HG03097 (cell line): ENCODE data around the gene BNIPL.

Experiments used
- ATAC-seq: cut with Tn5 transposase; IDR thresholded peaks from one replicate; pipeline ENCODE4 v1.9.1; 2021; ENCODE audit not compliant: unreplicated experiment, low FRiP score

BNIPL gene

DNA sequence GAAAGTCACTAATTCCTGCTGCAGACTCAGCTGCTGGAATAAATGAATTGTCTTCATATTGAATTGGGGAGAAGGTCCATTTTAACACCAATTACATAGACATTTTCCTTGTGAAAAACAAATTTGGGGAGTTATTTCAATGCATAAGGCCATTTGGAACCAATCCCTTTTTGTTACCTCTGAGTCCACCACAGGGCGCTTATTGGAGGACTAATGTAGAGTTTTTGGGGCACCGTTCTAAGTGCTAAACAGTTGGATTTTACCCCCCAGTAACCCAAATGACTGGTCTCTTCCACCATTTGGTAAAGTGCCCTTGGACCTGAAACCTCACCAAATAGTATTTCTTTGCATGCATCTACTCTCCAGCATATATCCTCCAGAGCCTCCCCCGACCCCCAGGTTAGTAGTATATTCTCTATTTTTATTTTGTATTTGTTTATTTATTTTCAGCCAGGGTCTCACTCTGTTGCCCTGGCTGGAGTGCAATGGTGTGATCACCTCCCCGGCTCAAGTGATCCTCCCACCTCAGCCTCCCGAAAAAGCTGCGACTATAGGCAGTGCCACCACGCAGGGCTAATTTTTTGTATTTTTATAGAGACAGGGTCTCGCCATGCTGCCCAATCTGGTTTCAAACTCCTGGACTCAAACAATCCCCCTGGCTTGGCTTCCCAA is 26.6 kb upstream of the BNIPL start:
- ATAC-seq: no peak

DNA sequence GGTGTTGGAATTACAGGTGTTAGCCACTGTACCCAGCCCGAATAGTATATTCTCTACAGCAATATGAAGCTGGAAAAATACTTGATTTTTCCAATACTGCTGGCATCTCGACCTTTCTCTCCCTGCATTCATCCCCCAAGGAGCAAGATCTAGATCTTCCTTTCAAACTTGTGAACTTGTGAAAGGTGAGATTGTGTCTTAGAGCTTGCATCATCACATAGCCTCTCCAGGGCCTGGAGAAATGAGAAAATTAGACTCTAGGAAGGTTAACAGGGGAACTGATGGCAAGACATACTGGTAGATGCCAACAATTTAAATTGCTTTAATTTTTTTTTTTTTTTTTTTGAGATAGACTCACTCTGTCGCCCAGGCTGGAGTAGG is 26.1 kb upstream of the BNIPL start:
- no peak for ATAC-seq

DNA sequence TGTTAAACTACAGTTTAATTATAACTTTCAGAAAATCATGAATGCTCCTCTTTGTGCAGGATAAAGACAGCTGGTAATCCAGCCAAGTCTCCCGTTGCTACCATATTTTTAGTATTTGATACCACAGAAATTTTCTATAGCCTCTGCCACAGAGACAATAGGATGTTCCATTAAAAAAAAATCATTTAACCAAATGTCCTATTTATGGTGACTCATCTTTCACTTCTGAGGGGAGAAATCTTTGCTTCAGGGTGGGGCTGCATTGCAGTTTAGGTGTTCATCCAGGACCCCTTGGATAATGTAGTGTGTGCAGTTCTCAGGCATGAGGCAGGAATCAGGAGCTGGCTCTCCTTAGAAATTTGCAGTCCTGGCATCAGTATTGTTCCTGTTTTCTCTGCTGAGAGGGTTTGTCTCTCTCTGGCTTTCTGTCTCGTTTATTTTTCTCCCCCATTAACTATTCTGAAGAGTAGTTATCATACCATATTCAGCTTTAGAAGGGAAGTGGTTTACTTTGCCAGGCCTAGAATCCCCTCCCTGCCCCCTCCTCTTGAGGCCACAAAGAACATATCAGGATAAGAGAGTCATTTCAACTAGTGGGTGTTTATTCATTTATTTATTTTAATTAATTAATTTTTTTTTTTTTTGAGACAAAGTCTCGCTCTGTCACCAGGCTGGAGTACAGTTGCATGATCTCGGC is 25.1 kb upstream of the BNIPL start:
- ATAC-seq: no peak

DNA sequence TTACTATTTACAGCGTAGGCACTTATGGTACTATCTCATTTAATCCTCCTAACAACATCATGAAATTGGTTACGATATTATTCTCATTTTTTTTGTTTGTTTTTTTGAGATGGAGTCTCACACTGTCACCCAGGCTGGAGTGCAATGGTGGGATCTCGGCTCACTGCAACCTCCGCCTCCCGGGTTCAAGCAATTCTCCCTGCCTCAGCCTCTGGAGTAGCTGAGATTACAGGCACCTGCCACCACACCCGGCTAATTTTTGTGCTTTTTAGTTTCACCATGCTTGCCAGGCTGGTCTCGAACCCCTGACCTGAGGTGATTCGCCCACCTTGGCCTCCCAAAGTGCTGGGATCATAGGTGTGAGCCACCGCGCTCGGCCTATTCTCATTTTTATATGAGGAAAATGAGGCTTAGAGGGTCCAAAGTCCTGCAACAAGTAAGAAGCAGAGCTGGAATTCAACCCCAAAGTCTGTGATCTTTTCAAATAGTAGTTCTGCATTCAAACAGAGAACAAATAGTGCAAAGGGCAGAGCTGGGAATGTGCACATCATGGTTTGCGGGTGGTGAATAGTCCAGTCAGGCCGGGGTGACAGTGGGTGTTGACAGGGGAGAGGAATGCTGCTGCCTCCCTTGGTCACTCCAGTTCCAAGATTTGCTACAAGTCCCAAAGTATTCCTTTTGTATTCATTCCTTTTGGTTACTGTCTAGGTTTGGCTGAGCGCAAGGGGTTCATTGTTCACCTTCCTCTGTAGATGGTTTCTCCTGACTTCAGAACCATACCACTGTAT is 23.5 kb upstream of the BNIPL start:
- ATAC-seq: no peak

DNA sequence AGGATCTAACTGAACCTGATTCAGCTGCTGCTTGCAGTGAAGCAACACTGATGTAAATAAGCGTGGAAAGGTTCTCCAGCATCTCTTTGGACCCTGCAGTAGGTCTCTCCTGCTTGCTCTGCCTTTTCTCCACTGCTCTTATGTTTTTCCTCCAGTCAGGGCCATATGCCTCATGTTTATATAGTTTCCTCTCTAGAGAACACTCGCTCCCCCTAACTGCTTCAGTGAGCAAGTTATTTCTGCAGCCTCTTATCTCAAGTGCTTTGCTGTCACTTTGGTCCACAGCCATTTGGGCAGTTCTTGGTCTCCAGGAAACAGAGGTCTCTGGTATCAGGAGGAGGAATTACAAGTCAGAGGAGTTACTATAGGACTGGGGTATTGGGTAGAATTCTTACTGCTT is 22.9 kb upstream of the BNIPL start:
- no peak for ATAC-seq

DNA sequence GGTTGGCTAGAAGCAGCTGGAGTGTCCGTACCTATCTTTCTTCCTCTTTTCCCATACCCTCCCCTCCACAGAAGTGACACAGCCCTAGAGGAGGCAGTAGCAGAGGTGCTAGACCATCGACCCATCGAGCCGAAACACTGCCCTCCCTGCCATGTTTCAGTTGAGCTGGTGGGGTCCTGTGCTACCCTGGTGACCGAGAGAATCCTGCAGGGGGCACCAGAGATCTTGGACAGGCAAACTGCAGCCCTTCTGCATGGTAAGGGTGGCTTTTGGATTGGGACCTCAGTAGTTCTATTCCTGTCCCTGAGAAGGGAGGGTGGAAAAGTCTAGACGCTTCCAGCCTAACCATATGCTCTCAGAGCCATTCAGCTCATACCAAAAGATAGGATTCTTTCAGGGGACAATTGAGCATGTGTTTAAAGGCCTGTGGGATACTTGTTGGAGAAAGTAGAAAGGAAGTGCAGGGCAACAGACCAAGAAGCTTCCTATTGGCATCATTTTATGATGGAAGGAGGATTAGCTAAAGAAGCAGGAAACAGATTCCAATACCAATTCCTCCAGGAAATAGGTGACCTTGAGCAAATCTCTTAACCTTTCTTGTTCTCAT is 11.7 kb upstream of the BNIPL start:
- no peak for ATAC-seq

DNA sequence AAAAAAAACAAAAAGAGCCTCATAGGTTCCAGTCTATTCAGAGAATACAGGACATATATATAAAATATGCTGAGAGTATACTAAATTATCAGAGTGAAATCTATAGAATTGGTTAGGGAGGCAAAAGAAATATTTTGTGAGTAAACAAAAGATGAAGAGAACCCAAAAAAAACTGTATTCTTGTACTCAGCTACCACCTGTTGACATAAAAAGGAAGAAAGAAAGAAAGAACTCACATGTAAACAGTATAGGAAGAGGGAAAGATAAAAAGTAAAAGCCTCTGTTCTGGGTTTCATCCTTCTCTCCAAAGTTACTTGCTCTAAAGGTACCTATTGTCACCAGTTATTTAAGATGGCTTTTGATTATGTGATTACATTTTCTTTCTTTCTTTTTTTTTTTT is 9.9 kb upstream of the BNIPL start:
- no peak for ATAC-seq

DNA sequence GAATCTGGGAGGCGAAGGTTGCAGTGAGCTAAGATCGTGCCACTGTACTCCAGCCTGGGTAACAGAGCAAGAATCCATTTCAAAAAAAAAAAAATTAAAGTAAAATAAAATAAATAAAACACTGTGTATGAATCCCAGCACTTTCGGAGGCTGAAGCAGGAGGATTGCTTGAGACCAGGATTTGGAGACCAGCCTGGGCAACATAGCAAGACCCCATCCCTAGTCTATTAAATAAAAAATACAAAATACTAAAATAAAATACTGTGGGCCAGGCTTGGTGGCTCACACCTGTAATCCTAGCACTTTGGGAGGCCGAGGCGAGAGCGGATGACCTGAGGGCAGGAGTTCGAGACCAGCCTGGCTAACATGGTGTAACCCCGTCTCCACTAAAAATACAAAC is 4.2 kb upstream of the BNIPL start:
- no peak for ATAC-seq

DNA sequence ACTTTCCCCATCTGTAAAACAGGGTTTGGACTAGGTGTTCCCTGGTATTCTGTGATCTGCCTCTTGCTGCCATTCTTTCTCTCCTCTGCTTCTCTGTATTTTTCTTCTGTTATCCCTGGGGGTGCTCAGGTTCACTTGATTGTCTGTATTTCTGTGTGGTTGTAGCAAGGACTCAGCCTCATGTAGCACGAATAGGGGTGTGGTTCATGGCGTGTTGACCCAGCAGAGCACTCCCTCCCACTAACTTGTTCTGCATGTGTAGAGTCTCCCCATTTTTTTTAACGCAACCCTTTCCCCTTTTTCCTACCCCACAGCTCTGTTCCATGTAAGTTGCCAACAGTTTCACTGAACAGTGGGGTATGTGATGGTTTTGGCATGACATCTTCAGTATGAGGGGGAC is 1.2 kb upstream of the BNIPL start:
- no peak for ATAC-seq

DNA sequence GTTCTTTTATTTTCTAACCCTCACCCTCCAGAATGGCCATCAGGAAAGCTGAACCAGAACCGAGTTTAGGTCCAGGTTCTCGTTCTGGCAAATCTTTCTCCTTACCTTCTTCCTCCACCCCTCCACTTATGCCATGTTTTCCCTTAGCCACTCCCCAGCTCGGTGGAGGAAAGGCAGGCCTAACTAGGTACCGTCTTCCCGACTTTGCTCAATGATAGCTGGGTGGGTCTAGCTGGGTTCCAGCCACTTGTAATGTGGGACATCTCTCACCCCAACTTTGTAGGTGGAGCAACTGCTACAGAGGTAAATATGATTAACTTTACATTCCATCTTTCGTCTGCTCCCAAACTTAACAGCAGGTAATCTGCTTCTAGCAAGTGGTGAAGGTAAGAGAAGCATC is 646 bp downstream of the BNIPL start:
- ATAC-seq: no peak

DNA sequence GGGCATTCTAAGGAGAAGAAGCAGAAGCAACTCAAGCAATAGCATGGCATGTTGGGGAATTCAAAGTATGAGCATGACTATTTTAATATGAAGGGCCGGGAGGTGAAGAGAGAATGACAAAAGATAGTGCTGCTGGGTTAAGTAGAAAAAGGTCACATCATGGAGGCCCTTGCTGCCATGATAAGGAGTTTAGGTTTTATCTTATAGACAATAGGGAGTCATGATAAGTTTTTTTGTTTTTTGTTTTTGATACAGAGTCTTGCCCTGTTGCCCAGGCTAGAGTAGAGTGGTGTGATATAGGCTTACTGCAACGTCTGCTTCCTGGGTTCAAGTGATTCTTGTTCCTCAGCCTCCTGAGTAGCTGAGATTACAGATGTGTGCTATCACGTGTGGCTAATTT is 3.1 kb downstream of the BNIPL start:
- no peak for ATAC-seq

DNA sequence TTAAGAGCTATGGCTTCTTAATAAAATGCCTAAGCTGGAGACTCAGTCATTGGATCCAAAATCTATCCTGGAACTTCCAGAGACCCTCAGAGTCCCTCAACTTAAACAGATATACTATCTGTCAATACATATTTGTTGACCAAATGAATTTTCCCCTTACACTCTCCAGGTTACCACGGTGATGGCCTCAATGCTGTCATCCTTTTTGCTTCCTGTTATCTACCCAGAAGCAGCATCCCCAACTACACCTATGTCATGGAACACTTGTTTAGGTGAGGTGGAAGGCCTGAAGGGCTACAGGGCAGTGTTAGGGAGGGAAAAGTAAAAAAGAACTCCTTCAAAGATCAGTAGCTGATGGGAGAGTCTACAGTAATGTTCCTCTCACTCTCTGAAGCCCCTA is 6.8 kb downstream of the BNIPL start:
- no peak for ATAC-seq

DNA sequence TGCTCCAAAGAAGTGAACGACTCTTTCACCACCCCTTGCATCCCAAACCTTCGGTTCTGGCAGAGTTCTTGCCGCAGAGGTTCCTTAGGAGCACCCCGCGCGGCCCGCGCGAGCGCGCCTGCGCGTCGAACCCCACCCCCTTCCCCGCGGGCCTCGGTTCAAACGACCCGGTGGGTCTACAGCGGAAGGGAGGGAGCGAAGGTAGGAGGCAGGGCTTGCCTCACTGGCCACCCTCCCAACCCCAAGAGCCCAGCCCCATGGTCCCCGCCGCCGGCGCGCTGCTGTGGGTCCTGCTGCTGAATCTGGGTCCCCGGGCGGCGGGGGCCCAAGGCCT is 11.2 kb downstream of the BNIPL start, which contains the start of gene C1orf56:
Gene C1orf56, plus strand, starts transcription at position 161 of the 334 bp plus-strand sequence. Its CDS starts 97 bp downstream, at position 258.
- no peak for ATAC-seq

DNA sequence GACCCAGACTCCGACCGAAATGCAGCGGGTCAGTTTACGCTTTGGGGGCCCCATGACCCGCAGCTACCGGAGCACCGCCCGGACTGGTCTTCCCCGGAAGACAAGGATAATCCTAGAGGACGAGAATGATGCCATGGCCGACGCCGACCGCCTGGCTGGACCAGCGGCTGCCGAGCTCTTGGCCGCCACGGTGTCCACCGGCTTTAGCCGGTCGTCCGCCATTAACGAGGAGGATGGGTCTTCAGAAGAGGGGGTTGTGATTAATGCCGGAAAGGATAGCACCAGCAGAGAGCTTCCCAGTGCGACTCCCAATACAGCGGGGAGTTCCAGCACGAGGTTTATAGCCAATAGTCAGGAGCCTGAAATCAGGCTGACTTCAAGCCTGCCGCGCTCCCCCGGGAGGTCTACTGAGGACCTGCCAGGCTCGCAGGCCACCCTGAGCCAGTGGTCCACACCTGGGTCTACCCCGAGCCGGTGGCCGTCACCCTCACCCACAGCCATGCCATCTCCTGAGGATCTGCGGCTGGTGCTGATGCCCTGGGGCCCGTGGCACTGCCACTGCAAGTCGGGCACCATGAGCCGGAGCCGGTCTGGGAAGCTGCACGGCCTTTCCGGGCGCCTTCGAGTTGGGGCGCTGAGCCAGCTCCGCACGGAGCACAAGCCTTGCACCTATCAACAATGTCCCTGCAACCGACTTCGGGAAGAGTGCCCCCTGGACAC is 11.7 kb downstream of the BNIPL start:
- ATAC-seq: no peak

DNA sequence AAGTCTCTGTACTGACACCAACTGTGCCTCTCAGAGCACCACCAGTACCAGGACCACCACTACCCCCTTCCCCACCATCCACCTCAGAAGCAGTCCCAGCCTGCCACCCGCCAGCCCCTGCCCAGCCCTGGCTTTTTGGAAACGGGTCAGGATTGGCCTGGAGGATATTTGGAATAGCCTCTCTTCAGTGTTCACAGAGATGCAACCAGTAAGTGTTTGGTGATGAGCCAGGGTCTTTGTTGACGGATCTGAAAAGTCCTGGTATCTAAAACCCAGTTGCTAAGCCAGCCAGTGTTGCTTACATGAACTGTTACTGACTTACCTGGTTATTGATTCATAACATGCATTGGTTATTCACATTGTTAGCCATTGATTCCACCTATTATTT is 12.3 kb downstream of the BNIPL start:
- no peak for ATAC-seq

DNA sequence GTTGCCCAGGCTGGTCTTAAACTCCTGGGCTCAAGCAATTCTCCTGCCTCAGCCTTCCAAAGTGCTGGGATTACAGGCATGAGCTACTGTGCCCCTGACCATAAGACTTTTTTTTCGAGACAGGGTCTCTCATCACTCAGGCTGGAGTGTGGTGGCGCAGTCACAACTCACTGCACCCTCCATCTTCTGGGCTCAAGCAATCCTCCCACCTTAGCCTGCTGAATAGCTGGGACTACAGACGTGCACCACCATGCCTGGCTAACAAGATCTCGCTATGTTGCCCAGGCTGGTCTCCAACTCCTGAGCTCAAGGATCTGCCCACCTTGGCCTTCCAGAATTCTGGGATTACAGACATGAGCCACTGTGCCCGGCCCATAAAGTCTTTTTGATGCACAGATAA is 13.1 kb downstream of the BNIPL start:
- ATAC-seq: no peak

DNA sequence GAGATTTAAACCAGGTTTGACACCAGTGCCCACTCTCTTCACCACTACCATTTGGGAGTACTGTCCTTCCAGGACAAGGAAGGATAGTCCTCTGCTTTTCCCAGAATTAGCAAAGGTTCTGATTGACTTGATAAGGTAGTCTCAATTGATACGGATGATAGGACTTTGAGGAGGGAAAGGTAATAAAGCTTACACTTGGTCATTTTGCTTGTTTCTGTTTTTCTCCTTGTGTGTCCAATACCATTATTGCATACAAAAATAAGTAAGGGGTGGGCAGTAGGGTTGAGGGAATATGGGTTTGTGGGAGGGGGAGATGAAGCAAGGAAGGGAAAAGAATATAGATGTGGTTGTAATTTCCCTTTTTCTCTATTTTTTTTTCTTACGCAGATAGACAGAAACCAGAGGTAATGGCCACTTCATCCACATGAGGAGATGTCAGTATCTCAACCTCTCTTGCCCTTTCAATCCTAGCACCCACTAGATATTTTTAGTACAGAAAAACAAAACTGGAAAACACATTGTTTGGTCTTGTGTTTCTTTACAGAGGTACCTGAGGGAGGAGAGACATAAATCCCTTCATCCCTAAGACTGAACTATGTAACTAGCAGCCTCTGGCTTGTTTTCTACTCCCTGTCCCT is 13.8 kb downstream of the BNIPL start:
- ATAC-seq: no peak

DNA sequence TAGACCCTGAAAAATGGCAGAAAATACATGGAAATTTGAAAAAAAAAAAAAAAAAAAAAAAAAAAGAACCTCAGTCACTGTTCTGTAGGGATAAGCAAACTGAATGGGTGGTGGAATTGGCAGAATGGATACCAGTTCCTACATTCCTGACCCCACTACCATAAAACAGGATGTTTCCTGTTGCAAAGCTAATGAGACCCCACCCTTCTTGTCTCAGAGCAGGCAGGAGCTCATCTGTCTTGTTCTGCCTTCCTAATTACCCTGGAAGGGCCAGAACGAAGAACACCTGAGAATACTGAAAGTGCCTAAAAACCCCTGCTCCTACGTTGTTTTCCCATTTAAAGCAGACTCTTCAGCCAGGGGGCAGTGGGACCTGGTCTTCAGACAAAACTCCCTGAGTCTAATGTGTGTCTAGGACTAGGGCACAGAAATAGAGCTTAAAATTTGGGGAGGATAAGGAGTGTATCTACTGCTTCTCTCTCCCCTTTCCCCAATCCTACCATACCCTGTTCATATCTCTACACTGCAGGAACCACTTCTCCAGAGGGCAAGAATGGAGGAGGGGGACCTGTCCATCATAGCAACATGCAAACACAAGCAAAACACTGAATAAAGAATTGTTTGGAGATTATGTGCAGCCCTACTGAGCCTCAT is 15.1 kb downstream of the BNIPL start:
- ATAC-seq: no peak

DNA sequence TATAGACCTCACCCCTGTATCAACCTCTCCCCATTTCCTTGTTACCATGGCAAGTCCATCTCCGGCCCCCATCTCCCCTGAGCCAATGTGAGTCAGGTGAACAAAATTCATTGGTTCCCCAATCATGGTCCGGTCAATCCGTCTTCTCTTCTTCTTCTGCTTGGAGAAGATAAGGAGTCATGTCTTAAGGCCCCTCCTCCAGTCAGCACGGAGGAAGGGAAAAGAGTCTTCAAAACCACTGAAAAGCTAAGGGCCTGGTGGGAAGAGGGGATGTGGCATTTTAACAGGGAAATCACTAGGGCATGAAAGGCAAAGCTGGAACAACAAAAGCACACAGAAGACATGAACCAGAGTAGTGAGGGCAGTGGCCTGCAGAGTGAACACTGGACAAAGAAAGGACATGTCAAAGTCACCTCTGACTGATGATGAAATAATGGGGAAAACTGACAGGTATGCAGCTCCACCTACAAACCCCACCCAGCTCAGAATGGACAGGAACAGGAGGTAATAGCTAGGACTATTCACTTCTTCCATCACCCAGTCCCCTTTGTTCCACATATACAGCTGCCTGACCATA is 18.7 kb downstream of the BNIPL start:
- ATAC-seq: no peak

DNA sequence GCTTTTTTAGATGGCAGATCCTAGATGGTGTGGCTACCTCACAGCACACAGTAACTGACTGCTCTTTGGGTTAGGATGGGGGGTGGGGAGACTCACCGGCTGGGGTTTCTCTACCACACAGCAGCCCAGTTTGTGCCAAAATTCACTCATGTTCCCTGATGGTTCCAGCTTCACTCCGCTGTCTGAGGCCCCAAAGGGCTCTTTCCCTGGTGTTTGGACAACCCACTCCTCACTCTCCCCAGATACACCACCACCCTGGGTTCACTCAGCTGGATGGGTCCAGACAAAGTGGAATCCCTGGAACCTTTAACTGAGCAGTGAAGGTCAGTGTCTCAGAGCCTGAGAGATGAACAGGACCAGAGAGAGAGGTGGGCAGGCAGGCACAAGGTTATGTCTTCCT is 19.2 kb downstream of the BNIPL start:
- no peak for ATAC-seq
